SK-N-SH (cell line): ENCODE measurements around the gene NTN5. TPM values are rescaled to one million over a fixed set of nuclear protein-coding genes. Genes with fewer than 3 reads are reported as not detected.

Source experiments
- CTCF ChIA-PET: fragments of 300-600, 350-600 bp; formaldehyde crosslinking; extraction: SDS; loops from one replicate; lab custom pipeline; 2021; lab: Yijun Ruan, JAX
- POLR2A ChIA-PET: fragments of 350-600 bp; sonication (Branson Sonifier 250); formaldehyde crosslinking; extraction: SDS; loops from one replicate; lab custom pipeline; 2020; ENCODE audit warnings: antibody characterized with exemption, inconsistent platforms; lab: Yijun Ruan, JAX
- DNase-seq: peaks from one replicate; pipeline ENCODE4 v3.0.0; 2012
- H2AFZ ChIP-seq: fragments of 200-600 bp; sonication (generic); 2 replicates; pipeline ENCODE4 v1.8.1; 2016; ENCODE audit warnings: antibody characterized with exemption, mild to moderate bottlenecking, low read depth
- H3F3A ChIP-seq: fragments of 200-600 bp; sonication (generic); replicated peaks from 2 replicates; pipeline ENCODE3; 2016; ENCODE audit warnings: antibody characterized with exemption, mild to moderate bottlenecking; ENCODE audit not compliant: insufficient read depth
- H3K27ac ChIP-seq, 2 experiments: fragments of 200-500 bp in 1 of 2; fragments of 200-600 bp in 1 of 2; sonication (Bioruptor generic) in 1 of 2; sonication (generic), shearing (Covaris generic) in 1 of 2; 2 replicates each; pipeline versions ENCODE4 v1.5.1 to v1.6.1; 2014 to 2016; ENCODE audit warnings: low read depth in 2 of 2, inconsistent platforms in 1 of 2, low read length in 1 of 2, mild to moderate bottlenecking in 1 of 2, mixed read lengths in 1 of 2
- H3K27me3 ChIP-seq: fragments of 200-600 bp; sonication (generic), shearing (Covaris generic); 2 replicates; pipeline ENCODE4 v1.6.1; 2016; ENCODE audit warnings: mixed run types; ENCODE audit not compliant: insufficient read depth
- H3K36me3 ChIP-seq, 2 experiments: fragments of 200-500 bp in 1 of 2; fragments of 200-600 bp in 1 of 2; sonication (Bioruptor generic) in 1 of 2; sonication (generic) in 1 of 2; replicated peaks in 1 of 2; 2 replicates each; pipeline versions ENCODE3 to v1.5.1; 2014 to 2016; ENCODE audit warnings: low read length in 1 of 2, mild to moderate bottlenecking in 1 of 2; ENCODE audit not compliant: insufficient read depth in 2 of 2, control insufficient read depth in 1 of 2
- H3K4me1 ChIP-seq, 2 experiments: fragments of 200-500 bp in 1 of 2; fragments of 200-600 bp in 1 of 2; sonication (Bioruptor generic) in 1 of 2; sonication (generic), shearing (Covaris generic) in 1 of 2; 2 replicates each; pipeline versions ENCODE4 v1.5.1 to v1.6.1; 2014 to 2016; ENCODE audit warnings: low read depth in 1 of 2, low read length in 1 of 2, mixed run types in 1 of 2; ENCODE audit not compliant: insufficient read depth in 2 of 2, control insufficient read depth in 1 of 2
- H3K4me2 ChIP-seq: fragments of 200-600 bp; sonication (generic), shearing (Covaris generic); 2 replicates; pipeline ENCODE4 v1.6.1; 2017; ENCODE audit warnings: mixed run types
- H3K4me3 ChIP-seq, 2 experiments: fragments of 200-500 bp in 1 of 2; fragments of 200-600 bp in 1 of 2; sonication (Bioruptor generic) in 1 of 2; sonication (generic), shearing (Covaris generic) in 1 of 2; 2 replicates each; pipeline versions ENCODE4 v1.5.1 to v1.8.1; 2014 to 2016; ENCODE audit warnings: low read depth in 2 of 2, inconsistent platforms in 1 of 2, low read length in 1 of 2, mild to moderate bottlenecking in 1 of 2, mixed read lengths in 1 of 2, moderate library complexity in 1 of 2
- H3K79me2 ChIP-seq: fragments of 200-600 bp; sonication (generic); 2 replicates; pipeline ENCODE4 v1.8.1; 2017; ENCODE audit warnings: mild to moderate bottlenecking; ENCODE audit not compliant: insufficient read depth
- H3K9ac ChIP-seq: fragments of 200-600 bp; sonication (generic); 2 replicates; pipeline ENCODE4 v1.6.1; 2017; ENCODE audit warnings: mixed run types
- H3K9me2 ChIP-seq: fragments of 200-600 bp; sonication (generic); 2 replicates; pipeline ENCODE4 v1.6.1; 2017; ENCODE audit warnings: mixed run types
- H3K9me3 ChIP-seq: fragments of 200-600 bp; sonication (generic); 2 replicates; pipeline ENCODE4 v1.6.1; 2017; ENCODE audit warnings: mixed run types, mild to moderate bottlenecking, moderate library complexity
- H4K20me1 ChIP-seq: fragments of 200-600 bp; sonication (generic); 2 replicates; pipeline ENCODE4 v1.6.1; 2017; ENCODE audit warnings: mild to moderate bottlenecking, mixed run types; ENCODE audit not compliant: insufficient read depth
- ELF1 ChIP-seq: IDR thresholded peaks from 2 replicates; pipeline ENCODE4 v1.4.0; 2012
- FOXM1 ChIP-seq: IDR thresholded peaks from 2 replicates; pipeline ENCODE4 v1.4.0; 2012; ENCODE audit warnings: low read depth, mild to moderate bottlenecking
- GABPA ChIP-seq: IDR thresholded peaks from 2 replicates; pipeline ENCODE4 v1.4.0; 2012; ENCODE audit warnings: low read depth, mild to moderate bottlenecking
- MEF2A ChIP-seq: IDR thresholded peaks from 2 replicates; pipeline ENCODE4 v1.4.0; 2012; ENCODE audit warnings: low read depth, borderline replicate concordance
- NRF1 ChIP-seq: IDR thresholded peaks from 2 replicates; pipeline ENCODE4 v1.6.1; 2012; ENCODE audit warnings: low read depth, mild to moderate bottlenecking, low read length
- POLR2AphosphoS5 ChIP-seq: IDR thresholded peaks from 2 replicates; pipeline ENCODE4 v1.6.1; 2012; ENCODE audit warnings: low read depth, low read length
- TEAD4 ChIP-seq: IDR thresholded peaks from 2 replicates; pipeline ENCODE4 v1.4.0; 2012; ENCODE audit warnings: mild to moderate bottlenecking, borderline replicate concordance; ENCODE audit not compliant: insufficient read depth
- WGBS: methylation state at CpG from one replicate; pipeline ENCODE4 v1.1.6; 2017; ENCODE audit warnings: low lambda C conversion rate; 5-methylcytosine and 5-hydroxymethylcytosine counted together
- polyA plus RNA-seq, 3 experiments: library from polyadenylated mRNA; depleted of rRNA; stranded (reverse); fragments of >200 nt; gene quantifications; 2 replicates each; pipeline ENCODE4 v1.2.3, GENCODE V29; 2012
- TF ChIP-seq, protein P1 (sequence below): IDR thresholded peaks from 2 replicates; pipeline ENCODE4; 2012

NTN5 gene
- polyA plus RNA-seq, 1 of the 3 experiments (the other 2 are of a cell fraction), result 0.74 TPM

DNA sequence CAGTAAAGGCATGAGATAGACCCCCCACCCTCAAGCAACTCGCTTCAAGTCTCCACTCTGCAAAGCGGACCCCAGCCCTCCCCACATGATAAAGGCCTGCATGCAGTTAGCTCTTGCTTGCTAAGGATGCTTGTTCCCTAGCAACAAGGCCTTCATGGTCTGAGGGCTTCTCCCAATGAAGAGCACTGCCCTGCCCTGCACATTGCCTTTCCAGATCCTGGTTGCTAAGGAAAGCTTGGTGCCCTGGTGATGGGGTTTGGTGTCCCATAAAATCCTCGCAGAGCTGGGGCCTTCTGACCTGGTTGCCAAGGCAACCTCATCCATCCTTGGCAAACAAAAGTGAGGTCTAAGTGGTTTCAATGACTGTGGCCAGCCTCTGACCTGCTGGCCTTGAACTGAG, 41.6 kb downstream of the NTN5 start:
- Histone ChIP-seq H4K20me1 (no peaks in the 10 kb centered on the region), H3K4me1 (peaks cover 25 to 27% of the 10 kb centered on the region in 2 experiments), H3K27me3 (no peaks in the 10 kb centered on the region), H3K79me2 (no peaks in the 10 kb centered on the region; the same call in 1 of the 2 replicates), H3K9ac (no peak overlapping the region), H3K4me3 (no peak overlapping the region), H3K4me2 (no peak overlapping the region), H2AFZ (no peak overlapping the region), H3K27ac (no peak overlapping the region; a peak in 1 of 4 replicates), H3K9me2 (no peaks in the 10 kb centered on the region), H3F3A (peaks cover 21% of the 10 kb centered on the region), H3K9me3 (no peaks in the 10 kb centered on the region), H3K36me3 (peaks cover 17 to 25% of the 10 kb centered on the region in 2 experiments)
- 86% methylated on average over 3 of the region's 3 CpGs for WGBS
- no peak for TF ChIP-seq NRF1
- TF ChIP-seq ELF1, result no peak
- peak; percentile 3; the same call in 1 of the 2 replicates for TF ChIP-seq POLR2AphosphoS5
- TF ChIP-seq MEF2A, result no peak
- TF ChIP-seq FOXM1, result no peak
- no peak for TF ChIP-seq GABPA
- TF ChIP-seq, protein P1, sequence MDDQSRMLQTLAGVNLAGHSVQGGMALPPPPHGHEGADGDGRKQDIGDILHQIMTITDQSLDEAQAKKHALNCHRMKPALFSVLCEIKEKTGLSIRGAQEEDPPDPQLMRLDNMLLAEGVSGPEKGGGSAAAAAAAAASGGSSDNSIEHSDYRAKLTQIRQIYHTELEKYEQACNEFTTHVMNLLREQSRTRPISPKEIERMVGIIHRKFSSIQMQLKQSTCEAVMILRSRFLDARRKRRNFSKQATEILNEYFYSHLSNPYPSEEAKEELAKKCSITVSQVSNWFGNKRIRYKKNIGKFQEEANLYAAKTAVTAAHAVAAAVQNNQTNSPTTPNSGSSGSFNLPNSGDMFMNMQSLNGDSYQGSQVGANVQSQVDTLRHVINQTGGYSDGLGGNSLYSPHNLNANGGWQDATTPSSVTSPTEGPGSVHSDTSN, result no peak
- POLR2A ChIA-PET, result interaction anchor here (0.8 kb wide), 1 partner anchor 164 kb away, joined by 3 read pairs; no protein-coding TSS in a partner anchor
- no peak for DNase-seq
- CTCF ChIA-PET, result interaction anchor here (0.9 to 1.0 kb wide), 2 partner anchors 15 to 339 kb away, joined by 3 to 5 read pairs; partner anchors contain the start of gene CA11

DNA sequence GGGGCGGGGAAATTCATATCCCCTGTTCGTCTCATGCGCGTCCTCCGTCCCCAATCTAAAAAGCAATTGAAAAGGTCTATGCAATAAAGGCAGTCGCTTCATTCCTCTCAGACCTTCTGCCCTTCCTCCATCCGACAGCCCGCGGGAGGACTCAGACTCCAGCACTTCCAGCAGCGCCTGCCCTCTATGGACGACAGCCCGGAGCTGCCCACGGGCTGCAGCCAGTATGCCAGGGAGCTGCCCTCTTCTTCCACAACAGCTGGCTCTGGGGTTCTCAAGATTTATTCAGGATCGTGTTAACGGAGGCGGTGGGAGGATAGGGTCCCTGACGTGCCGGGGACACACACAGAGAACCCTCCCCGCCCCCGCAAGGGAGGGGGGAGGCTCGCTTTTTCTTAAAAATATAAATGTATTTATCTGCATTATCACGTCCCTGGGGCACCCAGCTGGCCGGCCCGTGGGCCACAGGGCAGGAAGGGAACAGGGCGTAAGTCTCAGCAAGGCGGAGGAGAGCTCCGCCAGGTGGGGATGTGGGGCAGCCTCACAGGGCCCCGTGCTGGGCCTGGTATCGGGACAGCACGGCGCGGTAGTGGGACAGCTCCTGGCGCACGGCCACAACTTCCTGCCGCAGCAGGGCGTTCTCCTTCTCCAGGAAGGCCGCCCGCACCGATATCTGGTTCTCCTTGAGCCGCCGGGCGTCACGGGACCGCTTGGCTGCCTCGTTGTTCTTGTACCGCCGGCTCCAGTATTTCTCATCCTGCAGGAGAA, 42.3 kb downstream of the NTN5 start:
- Histone ChIP-seq H3F3A (peaks cover 16% of the 10 kb centered on the region), H3K9ac (no peak overlapping the region), H3K4me2 (no peak overlapping the region)
- WGBS, result 89% methylated on average over 40 of the region's 47 CpGs
- no peak for DNase-seq
- POLR2A ChIA-PET, result interaction anchor here (0.7 to 1.3 kb wide), 3 partner anchors 11 to 90 kb away, joined by 3 read pairs; partner anchors contain the start of genes RPL18 and SPHK2
- TF ChIP-seq TEAD4, result no peak
- TF ChIP-seq, protein P1, result 0 out of 2 replicates have a peak, but pooled peaks have one; percentile 0
- TF ChIP-seq, all 33 proteins: peak for 1
- Histone ChIP-seq H3K9me3 (no peaks in the 10 kb centered on the region), H3K27me3 (no peaks in the 10 kb centered on the region), H3K9me2 (no peaks in the 10 kb centered on the region), H3K27ac (no peak overlapping the region), H3K4me1 (peaks cover 25 to 27% of the 10 kb centered on the region in 2 experiments), H3K79me2 (no peaks in the 10 kb centered on the region; the same call in 1 of the 2 replicates), H4K20me1 (no peaks in the 10 kb centered on the region), H3K36me3 (peaks cover 17 to 25% of the 10 kb centered on the region in 2 experiments), H2AFZ (no peak overlapping the region), H3K4me3 (no peak overlapping the region)
- CTCF ChIA-PET, result no interaction called here
